DOHH2 (cell line): ENCODE results near the gene KCNMA1.

Experiments
- EZH2phosphoT487 ChIP-seq: fragments of 200-600 bp; sonication (generic); IDR thresholded peaks from 2 replicates; pipeline ENCODE4 v1.6.1; 2017; ENCODE audit warnings: borderline replicate concordance, mild to moderate bottlenecking, antibody characterized with exemption, low read length, moderate library complexity, mixed read lengths
- TF ChIP-seq, protein P1 (sequence below): fragments of 200-600 bp; sonication (generic); IDR thresholded peaks from one replicate; pipeline ENCODE4 v1.5.1; 2014; ENCODE audit warnings: antibody characterized with exemption, mild to moderate bottlenecking, low read depth, low read length; ENCODE audit not compliant: poor library complexity, severe bottlenecking

- TF ChIP-seq, protein P1, sequence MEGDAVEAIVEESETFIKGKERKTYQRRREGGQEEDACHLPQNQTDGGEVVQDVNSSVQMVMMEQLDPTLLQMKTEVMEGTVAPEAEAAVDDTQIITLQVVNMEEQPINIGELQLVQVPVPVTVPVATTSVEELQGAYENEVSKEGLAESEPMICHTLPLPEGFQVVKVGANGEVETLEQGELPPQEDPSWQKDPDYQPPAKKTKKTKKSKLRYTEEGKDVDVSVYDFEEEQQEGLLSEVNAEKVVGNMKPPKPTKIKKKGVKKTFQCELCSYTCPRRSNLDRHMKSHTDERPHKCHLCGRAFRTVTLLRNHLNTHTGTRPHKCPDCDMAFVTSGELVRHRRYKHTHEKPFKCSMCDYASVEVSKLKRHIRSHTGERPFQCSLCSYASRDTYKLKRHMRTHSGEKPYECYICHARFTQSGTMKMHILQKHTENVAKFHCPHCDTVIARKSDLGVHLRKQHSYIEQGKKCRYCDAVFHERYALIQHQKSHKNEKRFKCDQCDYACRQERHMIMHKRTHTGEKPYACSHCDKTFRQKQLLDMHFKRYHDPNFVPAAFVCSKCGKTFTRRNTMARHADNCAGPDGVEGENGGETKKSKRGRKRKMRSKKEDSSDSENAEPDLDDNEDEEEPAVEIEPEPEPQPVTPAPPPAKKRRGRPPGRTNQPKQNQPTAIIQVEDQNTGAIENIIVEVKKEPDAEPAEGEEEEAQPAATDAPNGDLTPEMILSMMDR = no peak
- no peak for TF ChIP-seq EZH2phosphoT487
These were observed 451.9 kb downstream of the KCNMA1 start for GRCh38 chr10:77185696-77186095.
